Stimulated activated CD8-positive, alpha-beta memory T cell treated with anti-CD3 and anti-CD28 coated beads, Interleukin-2, amount 100 ng/mL, for 1 hour (primary cell): ENCODE data around the gene BACE2.
"Not testable (repeated sequence)": the region's sequence is repeated elsewhere in the genome, so short reads cannot be mapped to it uniquely, and the experiment has no call there.

Experiments used
- DNase-seq, 2 donors: peaks; one replicate each; pipeline ENCODE4 v3.0.0-alpha.2; 2020; ENCODE audit warnings: low read depth in 2 of 2

The BACE2 gene

GRCh38 chr21:41240040-41240439 is 72.1 kb downstream of the BACE2 start:
- DNase-seq, result no peak

DNA sequence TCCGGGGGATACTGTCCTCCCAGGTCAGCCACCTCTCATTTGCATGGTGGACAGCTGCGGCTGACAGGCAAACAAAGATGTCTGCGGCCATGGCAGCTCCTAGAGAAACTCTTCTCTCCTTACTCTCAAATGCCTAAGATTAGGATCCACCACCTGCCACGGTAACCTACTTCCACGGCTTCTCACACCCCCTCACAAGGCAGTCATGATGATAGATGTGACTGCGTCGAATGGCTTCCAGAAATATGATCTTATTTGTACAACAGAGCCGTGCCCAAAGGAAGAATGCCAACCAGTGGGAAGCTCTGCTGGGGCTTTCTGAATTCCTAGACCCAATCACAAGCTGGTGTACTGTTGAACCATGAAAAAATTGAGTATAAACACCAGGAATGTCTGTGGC is 73.4 kb downstream of the BACE2 start:
- no peak for DNase-seq

DNA sequence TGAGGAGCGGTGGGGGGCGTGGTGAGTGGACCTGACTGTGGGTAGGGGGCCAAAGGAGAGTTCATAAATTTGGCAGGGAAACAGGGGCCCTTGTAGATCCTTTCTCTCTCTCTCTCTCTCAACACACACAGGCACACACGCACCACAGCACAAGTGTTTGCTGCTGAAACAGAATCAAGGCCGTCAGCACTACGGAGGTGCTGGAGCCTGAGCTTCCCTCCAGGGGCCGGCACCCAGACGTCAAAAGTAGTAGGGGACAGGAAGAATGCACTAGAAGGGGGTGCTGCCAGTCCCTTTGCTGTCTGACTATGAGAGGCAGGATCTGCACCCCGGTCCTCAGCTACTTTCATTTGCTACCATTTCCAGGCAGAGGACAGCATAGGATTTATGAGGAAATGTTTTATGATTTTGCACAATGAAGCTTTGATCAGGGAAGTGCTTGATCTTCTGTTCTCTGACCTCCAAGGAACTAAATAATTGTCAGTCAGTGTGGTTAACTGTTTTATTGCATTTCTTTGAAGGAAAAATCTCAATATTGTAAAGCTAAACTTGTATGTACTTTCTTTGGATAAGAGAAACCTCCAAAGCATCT is 74.4 kb downstream of the BACE2 start:
- DNase-seq, result no peak

GRCh38 chr21:41243107-41243506 is 75.1 kb downstream of the BACE2 start:
- DNase-seq, result no peak

GRCh38 chr21:41244266-41244880 is 76.4 kb downstream of the BACE2 start:
- DNase-seq, result not testable (repeated sequence)

GRCh38 chr21:41245509-41246135 is 77.7 kb downstream of the BACE2 start:
- DNase-seq, result no peak

DNA sequence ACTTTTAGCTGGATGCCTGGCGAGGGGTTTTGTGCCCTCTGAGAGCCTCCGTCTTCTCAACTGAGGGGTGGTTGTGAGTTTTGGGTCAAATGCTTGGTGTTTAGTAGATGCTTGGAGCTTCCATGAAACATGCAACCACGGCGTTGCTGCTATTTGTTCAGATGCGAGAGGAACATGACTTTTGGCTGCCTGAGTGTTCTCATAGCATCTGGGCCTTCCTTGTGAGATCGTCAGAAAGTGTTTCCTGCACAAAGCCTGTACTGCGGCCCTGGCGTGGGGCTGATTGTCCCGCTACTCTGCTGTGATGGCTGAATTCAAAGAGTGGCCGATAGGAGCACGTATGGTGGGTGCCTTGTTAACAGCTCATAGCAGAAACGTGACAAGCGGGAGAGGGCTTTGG is 78.8 kb downstream of the BACE2 start:
- DNase-seq, result no peak

- DNase-seq, result no peak
These were observed 79.9 kb downstream of the BACE2 start for GRCh38 chr21:41247561-41248545.

DNA sequence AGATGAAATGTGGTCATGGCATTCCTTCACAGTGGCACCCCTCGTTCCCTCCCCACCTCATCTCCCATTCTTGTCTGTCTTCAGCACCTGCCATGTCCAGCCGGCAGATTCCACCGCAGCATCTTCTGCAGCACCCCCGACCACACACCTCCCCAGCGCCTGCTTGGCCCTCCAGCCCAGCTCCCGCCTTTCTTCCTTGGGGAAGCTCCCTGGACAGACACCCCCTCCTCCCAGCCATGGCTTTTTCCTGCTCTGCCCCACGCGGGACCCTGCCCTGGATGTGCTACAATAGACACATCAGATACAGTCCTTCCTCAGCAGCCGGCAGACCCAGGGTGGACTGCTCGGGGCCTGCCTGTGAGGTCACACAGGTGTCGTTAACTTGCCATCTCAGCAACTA is 81.5 kb downstream of the BACE2 start:
- no peak for DNase-seq

- DNase-seq, result no peak
These were observed 82.6 kb downstream of the BACE2 start for GRCh38 chr21:41250519-41250918.

DNA sequence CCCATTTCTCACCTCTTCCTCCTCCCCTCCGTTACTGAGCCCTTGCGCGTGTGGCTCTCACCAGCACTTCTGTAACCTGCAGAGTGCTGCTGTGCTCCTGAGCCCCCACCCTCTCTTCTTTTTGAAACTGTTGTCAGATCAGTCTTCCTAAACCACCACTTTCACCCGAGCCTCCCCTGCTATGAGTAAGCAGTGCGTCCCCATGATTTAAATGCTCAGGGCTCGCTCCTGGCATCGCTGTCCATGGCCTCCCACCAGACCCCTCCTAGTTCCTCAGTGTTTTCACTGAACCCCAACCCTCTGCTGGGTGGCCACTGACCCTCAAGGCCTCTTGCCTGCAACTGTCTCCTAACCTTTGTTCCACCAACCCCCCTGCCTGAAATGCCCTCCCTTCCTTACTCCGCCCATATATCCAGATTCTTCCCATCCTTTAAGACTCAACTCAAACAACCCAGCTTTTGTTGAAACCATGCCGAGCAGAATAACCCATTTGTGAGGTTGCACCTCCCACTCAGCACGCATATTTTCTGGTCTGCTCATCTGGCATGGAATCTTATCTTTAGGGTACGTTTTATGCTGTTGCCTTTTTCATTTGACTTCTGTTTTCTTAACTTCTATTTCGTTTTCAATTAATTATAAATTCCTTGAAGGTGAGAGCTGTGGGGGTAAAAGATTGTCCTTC is 84.1 kb downstream of the BACE2 start:
- no peak for DNase-seq

- no peak for DNase-seq
These were observed 86.2 kb downstream of the BACE2 start for GRCh38 chr21:41254090-41254700.

GRCh38 chr21:41255190-41255589 is 87.2 kb downstream of the BACE2 start:
- no peak for DNase-seq

GRCh38 chr21:41256231-41256630 is 88.3 kb downstream of the BACE2 start:
- DNase-seq, result not testable (repeated sequence)

DNA sequence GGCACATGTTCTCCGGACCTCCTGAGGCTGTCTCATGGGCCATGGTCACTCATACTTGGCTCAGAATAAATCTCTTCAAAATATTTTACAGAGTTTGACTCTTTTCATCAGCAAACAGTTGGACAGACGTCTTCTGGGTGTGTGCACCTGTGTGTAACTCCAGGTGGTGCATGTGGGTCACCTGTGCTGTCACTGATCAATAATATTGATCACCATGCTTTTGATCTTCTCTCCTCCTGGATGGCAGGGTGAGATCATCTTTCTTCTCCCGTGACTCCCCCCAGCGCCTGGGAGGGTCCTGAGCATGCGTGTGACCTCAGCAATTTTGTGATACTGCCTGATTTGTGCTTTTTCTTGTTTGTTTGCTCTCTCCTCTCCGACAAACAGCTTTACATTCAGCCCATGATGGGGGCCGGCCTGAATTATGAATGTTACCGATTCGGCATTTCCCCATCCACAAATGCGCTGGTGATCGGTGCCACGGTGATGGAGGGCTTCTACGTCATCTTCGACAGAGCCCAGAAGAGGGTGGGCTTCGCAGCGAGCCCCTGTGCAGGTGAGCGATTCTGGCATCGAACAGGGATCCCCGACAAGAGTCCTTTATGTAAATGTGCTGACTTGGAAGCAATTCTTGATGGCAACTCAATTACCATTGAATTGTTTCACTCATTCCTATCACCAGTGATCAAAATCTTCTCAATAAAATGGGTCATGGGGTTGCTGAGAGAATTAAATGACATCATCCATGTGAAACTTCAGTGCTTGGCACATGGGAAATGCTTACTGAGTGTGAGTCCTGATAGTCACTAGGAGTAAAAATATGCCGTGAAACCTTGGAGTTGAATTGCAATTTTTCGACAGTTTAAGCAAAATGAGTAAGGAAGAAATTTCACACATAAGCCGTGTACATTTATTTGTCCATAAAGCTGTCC is 89.1 kb downstream of the BACE2 start:
- no peak for DNase-seq

- DNase-seq, result no peak
These were observed 90.7 kb downstream of the BACE2 start for GRCh38 chr21:41258617-41259016.

DNA sequence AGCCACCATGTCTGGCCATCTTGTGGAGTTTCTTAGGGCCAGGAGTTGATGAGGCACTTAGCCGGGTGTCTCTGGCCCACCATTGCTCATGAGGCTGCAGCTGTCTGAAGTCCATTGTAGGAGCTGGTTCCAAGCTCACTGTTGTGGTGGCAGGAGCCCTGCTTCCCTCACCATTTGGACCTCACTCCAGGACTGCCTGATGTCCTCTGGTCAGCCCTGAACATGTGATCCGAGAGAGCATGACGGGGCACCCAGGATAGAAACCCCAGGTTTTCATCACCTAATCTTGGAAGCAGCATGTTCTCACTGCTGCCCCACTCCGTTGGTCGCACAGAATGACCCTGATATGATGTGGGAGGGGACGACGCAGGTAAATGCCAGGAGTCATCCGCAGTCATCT is 92.5 kb downstream of the BACE2 start:
- DNase-seq, result no peak

DNA sequence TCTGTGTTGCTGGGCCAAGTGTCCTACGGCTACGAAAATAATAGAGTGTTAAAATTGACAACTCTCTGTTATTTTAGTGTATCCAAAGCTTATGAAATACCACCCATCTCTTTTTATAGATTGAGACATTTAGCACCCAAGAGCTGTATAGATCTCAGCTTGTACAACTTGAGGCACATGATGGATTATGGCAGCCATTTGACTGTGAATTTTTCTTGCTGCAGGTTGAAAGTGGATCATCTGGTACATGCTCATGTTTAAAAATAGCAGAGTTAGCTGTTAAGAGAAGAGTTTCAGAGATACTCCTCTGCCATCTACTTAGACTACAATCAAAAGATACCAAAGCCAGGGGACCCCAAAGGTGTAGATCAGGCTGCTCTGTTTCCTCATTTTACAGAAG is 99.4 kb downstream of the BACE2 start:
- no peak for DNase-seq

GRCh38 chr21:41269535-41269934 is 101.6 kb downstream of the BACE2 start:
- DNase-seq, result no peak

DNA sequence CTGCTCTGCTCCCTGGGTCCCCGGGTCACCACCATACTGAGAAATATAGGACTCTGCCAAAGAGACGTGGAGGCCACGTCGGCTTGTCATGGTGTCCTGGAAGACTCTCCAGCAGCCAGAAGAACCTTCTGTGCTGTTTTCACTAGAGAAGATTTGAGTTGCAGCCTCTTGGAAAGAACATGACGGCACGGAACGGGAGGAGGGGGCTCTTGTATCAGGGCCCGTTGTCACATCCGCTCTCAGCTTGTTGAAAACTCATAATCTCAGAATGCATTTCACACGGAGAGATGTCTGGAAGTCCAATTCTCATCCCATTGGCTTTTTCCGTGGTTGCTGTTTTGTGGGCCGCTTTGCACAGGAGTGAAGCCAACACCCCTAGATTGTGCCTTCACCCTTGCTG is 109.2 kb downstream of the BACE2 start:
- DNase-seq, result no peak
